ENCODE results near the gene EDAR. TPM values are rescaled to one million over a fixed set of nuclear protein-coding genes. Genes with fewer than 3 reads are reported as not detected.

Gene EDAR
- polyA plus RNA-seq, 3 donors = not detected

DNA sequence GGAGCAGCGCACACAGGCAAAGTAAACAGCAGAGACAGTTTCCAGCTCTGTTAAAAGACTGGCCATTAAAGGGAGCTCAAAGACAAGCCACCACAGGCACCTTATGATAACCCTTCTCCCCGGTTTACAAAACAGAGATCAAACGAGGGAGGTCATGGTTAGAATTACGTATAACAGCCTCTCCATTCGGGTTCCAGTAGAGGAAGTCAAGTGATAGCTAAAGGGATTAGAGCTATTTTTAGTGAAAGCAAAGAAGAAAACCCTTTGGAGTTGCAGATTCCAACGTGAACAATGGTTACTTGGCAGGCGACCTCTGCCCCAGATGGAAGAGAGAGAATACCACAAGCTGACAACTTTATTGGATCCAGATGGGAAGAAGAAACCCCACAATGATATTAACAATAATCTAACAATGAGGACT is 31.2 kb upstream of the EDAR start:
- H3K9ac ChIP-seq (ENCODE audit: insufficient read depth, low read length, poor library complexity, severe bottlenecking) = no peak overlapping the region
- H3K4me3 Mint-ChIP-seq = no peak overlapping the region
- H3K9me3 Mint-ChIP-seq = peaks cover 0 to 3% (median 0%) of the 10 kb centered on the region in 7 donors
- H3K27ac ChIP-seq (ENCODE audit: low read depth in 1 of 2, low read length in 2 of 2) = no peak overlapping the region
- H3K4me1 Mint-ChIP-seq = no peaks in the 10 kb centered on the region
- intact Hi-C loops (cut with micrococcal nuclease) = no loop called here
- TF ChIP-seq, protein P1, sequence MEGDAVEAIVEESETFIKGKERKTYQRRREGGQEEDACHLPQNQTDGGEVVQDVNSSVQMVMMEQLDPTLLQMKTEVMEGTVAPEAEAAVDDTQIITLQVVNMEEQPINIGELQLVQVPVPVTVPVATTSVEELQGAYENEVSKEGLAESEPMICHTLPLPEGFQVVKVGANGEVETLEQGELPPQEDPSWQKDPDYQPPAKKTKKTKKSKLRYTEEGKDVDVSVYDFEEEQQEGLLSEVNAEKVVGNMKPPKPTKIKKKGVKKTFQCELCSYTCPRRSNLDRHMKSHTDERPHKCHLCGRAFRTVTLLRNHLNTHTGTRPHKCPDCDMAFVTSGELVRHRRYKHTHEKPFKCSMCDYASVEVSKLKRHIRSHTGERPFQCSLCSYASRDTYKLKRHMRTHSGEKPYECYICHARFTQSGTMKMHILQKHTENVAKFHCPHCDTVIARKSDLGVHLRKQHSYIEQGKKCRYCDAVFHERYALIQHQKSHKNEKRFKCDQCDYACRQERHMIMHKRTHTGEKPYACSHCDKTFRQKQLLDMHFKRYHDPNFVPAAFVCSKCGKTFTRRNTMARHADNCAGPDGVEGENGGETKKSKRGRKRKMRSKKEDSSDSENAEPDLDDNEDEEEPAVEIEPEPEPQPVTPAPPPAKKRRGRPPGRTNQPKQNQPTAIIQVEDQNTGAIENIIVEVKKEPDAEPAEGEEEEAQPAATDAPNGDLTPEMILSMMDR (IDR thresholded peaks at IDR 0.05) = no peak
- no peaks in the 10 kb centered on the region for H3K27me3 ChIP-seq (ENCODE audit: control insufficient read depth in 2 of 2, insufficient read depth in 2 of 2, low read length in 2 of 2)
- WGBS (ENCODE audit: insufficient coverage) = 88% methylated on average over 1 of the region's 7 CpGs
- H4K20me1 ChIP-seq (ENCODE audit: insufficient read depth, low read length) = no peaks in the 10 kb centered on the region
- no peak overlapping the region for H3K4me3 ChIP-seq (replicated peaks in 1 of 3; ENCODE audit: low read depth in 2 of 3, low read length in 3 of 3)
- H3K79me2 ChIP-seq (ENCODE audit: insufficient read depth, low read length) = no peaks in the 10 kb centered on the region
- no peak for DNase-seq
- no peaks in the 10 kb centered on the region for H3K4me1 ChIP-seq (ENCODE audit: control insufficient read depth in 1 of 2, insufficient read depth in 2 of 2, low read length in 2 of 2)
- H3K4me2 ChIP-seq (replicated peaks; ENCODE audit: extremely low read depth, low read length, poor library complexity, severe bottlenecking) = no peak overlapping the region
- peaks cover 0 to 4% (median 3%) of the 10 kb centered on the region in 3 donors for H3K27me3 Mint-ChIP-seq (ENCODE audit: low read depth in 3 of 3)
- H3K36me3 ChIP-seq (replicated peaks in 1 of 2; ENCODE audit: control insufficient read depth in 1 of 2, insufficient read depth in 2 of 2, low read length in 2 of 2) = no peaks in the 10 kb centered on the region
- no peak overlapping the region for H3K27ac Mint-ChIP-seq
- H2AFZ ChIP-seq (ENCODE audit: insufficient read depth, low read depth, low read length, poor library complexity, severe bottlenecking) = no peak overlapping the region
- H3K36me3 Mint-ChIP-seq = no peaks in the 10 kb centered on the region
- no peaks in the 10 kb centered on the region for H3K9me3 ChIP-seq (replicated peaks in 1 of 2; ENCODE audit: control insufficient read depth in 1 of 2, insufficient read depth in 1 of 2, low read length in 2 of 2)

DNA sequence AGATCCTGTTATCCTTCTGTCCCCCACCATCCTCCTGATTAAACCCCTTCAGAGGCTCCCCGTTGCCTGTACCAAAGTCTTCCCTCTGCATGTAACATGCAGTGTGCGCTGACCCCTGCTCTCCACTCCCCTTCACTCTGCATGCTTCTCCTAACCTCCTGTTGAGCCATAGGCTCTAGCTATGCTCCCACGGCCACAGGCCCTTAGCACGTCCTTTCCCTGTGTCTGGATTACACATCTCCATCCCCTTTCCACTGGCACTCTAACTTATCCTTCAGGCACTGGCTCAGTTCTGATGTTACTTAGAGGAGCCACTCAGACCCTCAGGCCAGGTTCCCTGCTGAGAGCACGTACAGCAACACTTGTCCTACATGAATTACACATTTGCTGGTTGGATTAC is 29.4 kb upstream of the EDAR start:
- no peak overlapping the region for H3K27ac Mint-ChIP-seq
- Histone ChIP-seq H3K9ac (ENCODE audit: insufficient read depth, low read length, poor library complexity, severe bottlenecking) (no peak overlapping the region), H3K4me2 (replicated peaks; ENCODE audit: extremely low read depth, low read length, poor library complexity, severe bottlenecking) (no peak overlapping the region), H3K4me1 (ENCODE audit: control insufficient read depth in 1 of 2, insufficient read depth in 2 of 2, low read length in 2 of 2) (no peaks in the 10 kb centered on the region), H4K20me1 (ENCODE audit: insufficient read depth, low read length) (no peaks in the 10 kb centered on the region), H3K27ac (ENCODE audit: low read depth in 1 of 2, low read length in 2 of 2) (no peak overlapping the region), H3K79me2 (ENCODE audit: insufficient read depth, low read length) (no peaks in the 10 kb centered on the region), H2AFZ (ENCODE audit: insufficient read depth, low read depth, low read length, poor library complexity, severe bottlenecking) (no peak overlapping the region), H3K27me3 (ENCODE audit: control insufficient read depth in 2 of 2, insufficient read depth in 2 of 2, low read length in 2 of 2) (no peaks in the 10 kb centered on the region), H3K36me3 (replicated peaks in 1 of 2; ENCODE audit: control insufficient read depth in 1 of 2, insufficient read depth in 2 of 2, low read length in 2 of 2) (no peaks in the 10 kb centered on the region), H3K9me3 (replicated peaks in 1 of 2; ENCODE audit: control insufficient read depth in 1 of 2, insufficient read depth in 1 of 2, low read length in 2 of 2) (no peaks in the 10 kb centered on the region), H3K4me3 (replicated peaks in 1 of 3; ENCODE audit: low read depth in 2 of 3, low read length in 3 of 3) (no peak overlapping the region)
- H3K9me3 Mint-ChIP-seq = peaks cover 0 to 3% (median 0%) of the 10 kb centered on the region in 7 donors
- H3K36me3 Mint-ChIP-seq = no peaks in the 10 kb centered on the region
- intact Hi-C loops (cut with micrococcal nuclease) = no loop called here
- no peak for DNase-seq
- TF ChIP-seq, protein P1 (IDR thresholded peaks at IDR 0.05) = no peak
- WGBS (ENCODE audit: insufficient coverage) = 100% methylated on average over 3 of the region's 5 CpGs
- no peaks in the 10 kb centered on the region for H3K4me1 Mint-ChIP-seq
- peaks cover 0 to 4% (median 3%) of the 10 kb centered on the region in 3 donors for H3K27me3 Mint-ChIP-seq (ENCODE audit: low read depth in 3 of 3)
- no peak overlapping the region for H3K4me3 Mint-ChIP-seq
